Mesenchymal stem cell (in vitro differentiated cells and primary cell): ENCODE data around the gene ITGA8.
A peak's percentile ranks its signal among the peaks of the same experiment; 100 is the strongest.

Source experiments
- DNase-seq: peaks from one replicate; pipeline ENCODE4 v3.0.0-alpha.2; 2013
- H2AFZ ChIP-seq: one replicate; pipeline ENCODE4 v1.6.1; 2013; ENCODE audit warnings: low read depth, mild to moderate bottlenecking, control low read depth, inconsistent platforms, low read length, moderate library complexity
- H2AK5ac ChIP-seq: 2 replicates; pipeline ENCODE4 v1.6.1; 2013; ENCODE audit warnings: low read length, moderate library complexity, mild to moderate bottlenecking, inconsistent platforms; ENCODE audit not compliant: severe bottlenecking
- H2BK120ac ChIP-seq: one replicate; pipeline ENCODE4 v1.6.1; 2013; ENCODE audit warnings: low read depth, mild to moderate bottlenecking, inconsistent platforms, low read length, moderate library complexity
- H2BK12ac ChIP-seq, 2 experiments: one replicate each; pipeline ENCODE4 v1.6.1; 2013; ENCODE audit warnings: inconsistent platforms in 2 of 2, low read length in 2 of 2, mild to moderate bottlenecking in 2 of 2, moderate library complexity in 2 of 2, control low read depth in 1 of 2
- H2BK15ac ChIP-seq: one replicate; pipeline ENCODE4 v1.6.1; 2013; ENCODE audit warnings: mild to moderate bottlenecking, low read depth, inconsistent platforms; ENCODE audit not compliant: poor library complexity, severe bottlenecking
- H2BK5ac ChIP-seq: 2 replicates; pipeline ENCODE4 v1.6.1; 2013; ENCODE audit warnings: low read depth, mild to moderate bottlenecking, low read length, control low read depth, inconsistent platforms; ENCODE audit not compliant: poor library complexity, severe bottlenecking
- H3K14ac ChIP-seq, 2 experiments: one replicate each; pipeline ENCODE4 v1.6.1; 2013; ENCODE audit warnings: inconsistent platforms in 2 of 2, low read length in 2 of 2, control low read depth in 1 of 2, mild to moderate bottlenecking in 1 of 2, moderate library complexity in 1 of 2
- H3K18ac ChIP-seq, 2 experiments: one replicate each; pipeline ENCODE4 v1.6.1; 2013; ENCODE audit warnings: inconsistent platforms in 2 of 2, low read length in 2 of 2, control low read depth in 1 of 2, low read depth in 1 of 2, mild to moderate bottlenecking in 1 of 2
- H3K23ac ChIP-seq, 2 experiments: one replicate each; pipeline ENCODE4 v1.6.1; 2013; ENCODE audit warnings: inconsistent platforms in 2 of 2, low read length in 2 of 2, mild to moderate bottlenecking in 2 of 2, moderate library complexity in 2 of 2, control low read depth in 1 of 2
- H3K27ac ChIP-seq: 2 replicates; pipeline ENCODE4 v1.5.1; 2013; ENCODE audit warnings: mild to moderate bottlenecking, moderate library complexity, low read length, control low read depth, inconsistent platforms; ENCODE audit not compliant: poor library complexity, severe bottlenecking
- H3K27me3 ChIP-seq, 2 experiments: 2 replicates each; pipeline versions ENCODE4 v1.6.1 to v1.7.0; 2013; ENCODE audit warnings: low read length in 2 of 2, mild to moderate bottlenecking in 2 of 2, moderate library complexity in 2 of 2, control low read depth in 1 of 2, inconsistent platforms in 1 of 2; ENCODE audit not compliant: control insufficient read depth in 1 of 2, insufficient read depth in 1 of 2
- H3K36me3 ChIP-seq, 2 experiments: 2 replicates each; pipeline versions ENCODE4 v1.6.1 to v1.7.0; 2013; ENCODE audit warnings: low read length in 2 of 2, control low read depth in 1 of 2, inconsistent platforms in 1 of 2, low read depth in 1 of 2, mild to moderate bottlenecking in 1 of 2; ENCODE audit not compliant: insufficient read depth in 2 of 2, control insufficient read depth in 1 of 2
- H3K4ac ChIP-seq, 2 experiments: one replicate each; pipeline ENCODE4 v1.6.1; 2013; ENCODE audit warnings: inconsistent platforms in 2 of 2, low read length in 2 of 2, mild to moderate bottlenecking in 2 of 2, moderate library complexity in 2 of 2, control low read depth in 1 of 2, low read depth in 1 of 2
- H3K4me1 ChIP-seq: 2 replicates; pipeline ENCODE4 v1.6.1; 2013; ENCODE audit warnings: low read depth, low read length, control low read depth; ENCODE audit not compliant: control insufficient read depth, insufficient read depth
- H3K4me2 ChIP-seq: 2 replicates; pipeline ENCODE4 v1.6.1; 2013; ENCODE audit warnings: low read length, mild to moderate bottlenecking, inconsistent platforms; ENCODE audit not compliant: poor library complexity, severe bottlenecking
- H3K4me3 ChIP-seq, 2 experiments: 2 replicates each; pipeline versions ENCODE4 v1.5.1 to v1.7.0; 2013; ENCODE audit warnings: low read length in 2 of 2, mild to moderate bottlenecking in 2 of 2, control low read depth in 1 of 2, low read depth in 1 of 2; ENCODE audit not compliant: insufficient read depth in 1 of 2
- H3K79me1 ChIP-seq: replicated peaks from 2 replicates; pipeline ENCODE4 v1.6.1; 2013; ENCODE audit warnings: mild to moderate bottlenecking, control low read depth, low read length, inconsistent platforms; ENCODE audit not compliant: poor library complexity, severe bottlenecking
- H3K9ac ChIP-seq: 2 replicates; pipeline ENCODE4 v1.7.0; 2013; ENCODE audit warnings: mild to moderate bottlenecking, low read length, moderate library complexity
- H3K9me3 ChIP-seq: 2 replicates; pipeline ENCODE4 v1.7.0; 2013; ENCODE audit warnings: mild to moderate bottlenecking, low read length; ENCODE audit not compliant: control insufficient read depth
- H4K8ac ChIP-seq: one replicate; pipeline ENCODE4 v1.6.1; 2013; ENCODE audit warnings: inconsistent platforms, mild to moderate bottlenecking, low read length, moderate library complexity
- H4K91ac ChIP-seq: one replicate; pipeline ENCODE4 v1.6.1; 2013; ENCODE audit warnings: mild to moderate bottlenecking, low read length, inconsistent platforms
- WGBS: methylation state at CpG from one replicate; pipeline ENCODE4 v1.1.7; 2013; ENCODE audit warnings: mixed read lengths; 5-methylcytosine and 5-hydroxymethylcytosine counted together

The ITGA8 gene

GRCh38 chr10:15591937-15592336 lies 127.8 kb downstream of the ITGA8 start:
- DNase-seq, result no peak
- 97% methylated on average over 4 of the region's 4 CpGs for WGBS
- Histone ChIP-seq H3K9me3 (peaks cover 7% of the 10 kb centered on the region), H3K27me3 (no peaks in the 10 kb centered on the region), H2AK5ac (no peak overlapping the region), H2BK15ac (no peak overlapping the region), H4K91ac (no peak overlapping the region), H2AFZ (no peak overlapping the region), H3K4me3 (no peak overlapping the region), H2BK120ac (no peak overlapping the region), H3K27ac (no peak overlapping the region), H2BK5ac (no peak overlapping the region), H3K79me1 (no peaks in the 10 kb centered on the region), H3K18ac (no peak overlapping the region), H3K23ac (no peak overlapping the region), H3K4me2 (no peak overlapping the region), H3K4me1 (no peaks in the 10 kb centered on the region), H3K9ac (no peak overlapping the region), H3K4ac (no peak overlapping the region), H4K8ac (no peak overlapping the region), H3K14ac (no peak overlapping the region), H3K36me3 (no peaks in the 10 kb centered on the region), H2BK12ac (no peak overlapping the region)

GRCh38 chr10:15591431-15591830 lies 128.3 kb downstream of the ITGA8 start:
- no peak overlapping the region for H3K4me2 ChIP-seq
- H3K79me1 ChIP-seq, result no peaks in the 10 kb centered on the region
- H3K4ac ChIP-seq, result peak overlapping the region in 1 of 2 experiments; percentile 24
- H3K27me3 ChIP-seq, result no peaks in the 10 kb centered on the region
- H3K14ac ChIP-seq, result no peak overlapping the region
- H3K9ac ChIP-seq, result no peak overlapping the region
- peak overlapping the region in 1 of 2 experiments; percentile 15 for H2BK12ac ChIP-seq
- no peak overlapping the region for H4K8ac ChIP-seq
- 100% methylated on average over 1 of the region's 2 CpGs for WGBS
- peaks cover 7% of the 10 kb centered on the region for H3K9me3 ChIP-seq
- no peak overlapping the region for H3K27ac ChIP-seq
- H2BK120ac ChIP-seq, result no peak overlapping the region
- no peak for DNase-seq
- H2BK5ac ChIP-seq, result no peak overlapping the region
- no peak overlapping the region for H3K4me3 ChIP-seq
- no peaks in the 10 kb centered on the region for H3K36me3 ChIP-seq
- no peak overlapping the region for H2AFZ ChIP-seq
- H3K23ac ChIP-seq, result no peak overlapping the region
- H2BK15ac ChIP-seq, result no peak overlapping the region
- H3K4me1 ChIP-seq, result no peaks in the 10 kb centered on the region
- no peak overlapping the region for H2AK5ac ChIP-seq
- H4K91ac ChIP-seq, result no peak overlapping the region
- H3K18ac ChIP-seq, result no peak overlapping the region

GRCh38 chr10:15588635-15589508 lies 130.8 kb downstream of the ITGA8 start:
- Histone ChIP-seq H3K4me3 (peak overlapping the region in 1 of 2 experiments; percentile 48), H3K18ac (no peak overlapping the region), H2BK12ac (no peak overlapping the region), H2BK120ac (no peak overlapping the region), H2AK5ac (no peak overlapping the region), H2BK15ac (no peak overlapping the region), H3K27me3 (no peaks in the 10 kb centered on the region), H3K9ac (no peak overlapping the region), H3K4me2 (no peak overlapping the region), H3K4me1 (no peaks in the 10 kb centered on the region), H2BK5ac (no peak overlapping the region), H3K4ac (no peak overlapping the region), H2AFZ (no peak overlapping the region), H4K91ac (no peak overlapping the region), H3K79me1 (no peaks in the 10 kb centered on the region), H3K14ac (no peak overlapping the region), H3K27ac (no peak overlapping the region), H3K9me3 (peaks cover 7% of the 10 kb centered on the region), H3K23ac (no peak overlapping the region), H3K36me3 (no peaks in the 10 kb centered on the region), H4K8ac (no peak overlapping the region)
- DNase-seq, result peak; percentile 84
- 0% methylated on average over 4 of the region's 9 CpGs for WGBS

GRCh38 chr10:15588151-15588550 lies 131.6 kb downstream of the ITGA8 start:
- H3K4me1 ChIP-seq, result no peaks in the 10 kb centered on the region
- WGBS, result 50% methylated on average over 5 of the region's 5 CpGs
- H3K79me1 ChIP-seq, result no peaks in the 10 kb centered on the region

More at GRCh38 chr10:15588151-15588550, 131.6 kb downstream of the ITGA8 start:
- H2BK15ac ChIP-seq, result no peak overlapping the region
- H2BK5ac ChIP-seq, result no peak overlapping the region
- no peak overlapping the region for H2AK5ac ChIP-seq
- H3K18ac ChIP-seq, result no peak overlapping the region
- H3K9me3 ChIP-seq, result peaks cover 7% of the 10 kb centered on the region
- peak; percentile 58 for DNase-seq
- H3K4ac ChIP-seq, result no peak overlapping the region
- H3K14ac ChIP-seq, result no peak overlapping the region
- H3K23ac ChIP-seq, result no peak overlapping the region
- no peak overlapping the region for H2AFZ ChIP-seq
- H4K91ac ChIP-seq, result no peak overlapping the region
- H2BK12ac ChIP-seq, result peak overlapping the region in 1 of 2 experiments; percentile 38
- no peak overlapping the region for H3K9ac ChIP-seq
- H2BK120ac ChIP-seq, result no peak overlapping the region
- no peak overlapping the region for H3K27ac ChIP-seq
- no peak overlapping the region for H3K4me2 ChIP-seq
- H3K36me3 ChIP-seq, result no peaks in the 10 kb centered on the region
- H3K4me3 ChIP-seq, result no peak overlapping the region
- no peak overlapping the region for H4K8ac ChIP-seq
- no peaks in the 10 kb centered on the region for H3K27me3 ChIP-seq
